Prostate gland (tissue), 2 donors: ENCODE measurements around the gene DCPS.

Experiments
- CTCF ChIP-seq, 4 experiments: fragments of 200-600 bp in 2 of 4; fragments of 450-650 bp in 2 of 4; sonication (generic) in 2 of 4; IDR thresholded peaks; 1 replicate in 3 of 4; 2 replicates in 1 of 4; pipeline ENCODE4 v1.5.1; 2016 to 2019; ENCODE audit warnings: antibody characterized with exemption in 4 of 4, mild to moderate bottlenecking in 2 of 4, moderate library complexity in 2 of 4
- POLR2A ChIP-seq: fragments of 450-650 bp; IDR thresholded peaks from one replicate; pipeline ENCODE4 v1.6.1; 2016; ENCODE audit warnings: antibody characterized with exemption, mild to moderate bottlenecking
- POLR2AphosphoS5 ChIP-seq: sonication (generic); formaldehyde crosslinking; IDR thresholded peaks from one replicate; pipeline ENCODE4 v1.6.1; 2017; ENCODE audit warnings: antibody characterized with exemption

GRCh38 chr11:126350836-126351235, 47.0 kb downstream of the DCPS start:
- no peak for TF ChIP-seq POLR2A
- TF ChIP-seq CTCF (IDR thresholded peaks at IDR 0.05): no peak
- no peak for TF ChIP-seq POLR2AphosphoS5
